ENCODE measurements around the gene ARMS2. TPM values are rescaled to one million over a fixed set of nuclear protein-coding genes. Genes with fewer than 3 reads are reported as not detected.

ARMS2 gene
- polyA plus RNA-seq, 1 donor from 2014 or later: not detected

GRCh38 chr10:122492999-122493481 is 38.6 kb downstream of the ARMS2 start:
- no peak overlapping the region for H3K4me2 ChIP-seq (ENCODE audit: low read length)
- H3K9me2 ChIP-seq (ENCODE audit: insufficient read depth, low read length): no peaks in the 10 kb centered on the region
- H4K20me1 ChIP-seq (ENCODE audit: insufficient read depth): no peaks in the 10 kb centered on the region
- no peaks in the 10 kb centered on the region for H3K79me2 ChIP-seq (replicated peaks; ENCODE audit: insufficient read depth, low read length)
- no peaks in the 10 kb centered on the region for H3F3A ChIP-seq (ENCODE audit: insufficient read depth, low read length, poor library complexity, severe bottlenecking)
- H3K27me3 ChIP-seq (ENCODE audit: insufficient read depth, low read depth, low read length): no peaks in the 10 kb centered on the region
- no peak overlapping the region for H3K9ac ChIP-seq (ENCODE audit: low read length)
- no peak overlapping the region for H3K4me3 ChIP-seq (ENCODE audit: low read length)
- no peak overlapping the region for H2AFZ ChIP-seq (ENCODE audit: low read depth, low read length)
- no peak overlapping the region for H3K27ac ChIP-seq (ENCODE audit: low read length)
- TF ChIP-seq EZH2 (IDR thresholded peaks at IDR 0.05; ENCODE audit: borderline replicate concordance, insufficient read depth, low read length, poor library complexity, severe bottlenecking): no peak
- TF ChIP-seq RAD21 (conservative IDR thresholded peaks at IDR 0.05): no peak
- H3K36me3 ChIP-seq (ENCODE audit: insufficient read depth, low read length): no peaks in the 10 kb centered on the region
- no peaks in the 10 kb centered on the region for H3K9me3 ChIP-seq (ENCODE audit: low read length)

GRCh38 chr10:122493761-122494160 is 39.3 kb downstream of the ARMS2 start:
- Histone ChIP-seq H3K36me3 (ENCODE audit: insufficient read depth, low read length) (no peaks in the 10 kb centered on the region), H3K27ac (ENCODE audit: low read length) (no peak overlapping the region), H3K9me3 (ENCODE audit: low read length) (no peaks in the 10 kb centered on the region), H3F3A (ENCODE audit: insufficient read depth, low read length, poor library complexity, severe bottlenecking) (no peaks in the 10 kb centered on the region), H3K4me2 (ENCODE audit: low read length) (no peak overlapping the region), H3K4me3 (ENCODE audit: low read length) (no peak overlapping the region), H2AFZ (ENCODE audit: low read depth, low read length) (no peak overlapping the region), H3K27me3 (ENCODE audit: insufficient read depth, low read depth, low read length) (no peaks in the 10 kb centered on the region), H3K9me2 (ENCODE audit: insufficient read depth, low read length) (no peaks in the 10 kb centered on the region), H4K20me1 (ENCODE audit: insufficient read depth) (no peaks in the 10 kb centered on the region), H3K9ac (ENCODE audit: low read length) (no peak overlapping the region), H3K79me2 (replicated peaks; ENCODE audit: insufficient read depth, low read length) (no peaks in the 10 kb centered on the region)
- TF ChIP-seq MXI1 (conservative IDR thresholded peaks at IDR 0.05; ENCODE audit: poor library complexity, severe bottlenecking) (no peak), TAF1 (IDR thresholded peaks at IDR 0.05; ENCODE audit: low read depth) (no peak), EZH2 (IDR thresholded peaks at IDR 0.05; ENCODE audit: borderline replicate concordance, insufficient read depth, low read length, poor library complexity, severe bottlenecking) (no peak), CTCF (IDR thresholded peaks at IDR 0.05; ENCODE audit: poor library complexity, severe bottlenecking) (no peak), EP300 (conservative IDR thresholded peaks at IDR 0.05; ENCODE audit: poor library complexity, severe bottlenecking) (no peak), REST (IDR thresholded peaks at IDR 0.05; ENCODE audit: borderline replicate concordance) (no peak), SMC3 (conservative IDR thresholded peaks at IDR 0.05; ENCODE audit: poor library complexity) (no peak), RAD21 (conservative IDR thresholded peaks at IDR 0.05) (no peak), POLR2AphosphoS5 (IDR thresholded peaks at IDR 0.05) (no peak)

Data from neural cell (in vitro differentiated cells).